M059J (cell line): Measurements from ENCODE around the gene CNGA2. TPM values are rescaled to one million over a fixed set of nuclear protein-coding genes. Genes with fewer than 3 reads are reported as not detected.

Source experiments
- DNase-seq: peaks from one replicate; pipeline ENCODE4 v3.0.0-alpha.2; 2012; ENCODE audit warnings: low read depth
- total RNA-seq: library from RNA; depleted of rRNA; stranded (reverse); fragments of >200 nt; shearing (Covaris generic); gene quantifications from 2 replicates; pipeline ENCODE4 v1.2.3, GENCODE V29; 2014

Gene CNGA2
- total RNA-seq, 1 experiment from 2014 or later, result not detected

DNA sequence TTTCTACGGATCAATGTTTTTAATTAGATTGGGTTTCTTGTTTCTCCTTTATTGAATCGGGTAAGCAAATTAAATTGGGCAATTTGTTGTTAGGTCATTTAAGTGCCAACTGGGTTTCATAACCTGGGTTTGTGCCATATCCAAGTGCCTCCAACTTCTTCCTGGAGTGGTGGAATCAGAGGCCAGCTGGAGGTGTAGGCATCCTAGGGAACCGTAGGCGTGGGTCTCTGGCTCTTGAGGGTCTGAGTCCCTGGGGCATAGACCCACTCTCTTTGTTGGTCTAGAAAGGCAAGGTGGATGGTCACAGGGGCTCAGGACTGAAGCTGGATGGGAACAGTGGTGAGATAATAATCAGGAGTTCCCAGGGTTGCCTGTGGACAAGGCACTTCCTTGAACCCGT is 18.3 kb downstream of the CNGA2 start:
- no peak for DNase-seq

DNA sequence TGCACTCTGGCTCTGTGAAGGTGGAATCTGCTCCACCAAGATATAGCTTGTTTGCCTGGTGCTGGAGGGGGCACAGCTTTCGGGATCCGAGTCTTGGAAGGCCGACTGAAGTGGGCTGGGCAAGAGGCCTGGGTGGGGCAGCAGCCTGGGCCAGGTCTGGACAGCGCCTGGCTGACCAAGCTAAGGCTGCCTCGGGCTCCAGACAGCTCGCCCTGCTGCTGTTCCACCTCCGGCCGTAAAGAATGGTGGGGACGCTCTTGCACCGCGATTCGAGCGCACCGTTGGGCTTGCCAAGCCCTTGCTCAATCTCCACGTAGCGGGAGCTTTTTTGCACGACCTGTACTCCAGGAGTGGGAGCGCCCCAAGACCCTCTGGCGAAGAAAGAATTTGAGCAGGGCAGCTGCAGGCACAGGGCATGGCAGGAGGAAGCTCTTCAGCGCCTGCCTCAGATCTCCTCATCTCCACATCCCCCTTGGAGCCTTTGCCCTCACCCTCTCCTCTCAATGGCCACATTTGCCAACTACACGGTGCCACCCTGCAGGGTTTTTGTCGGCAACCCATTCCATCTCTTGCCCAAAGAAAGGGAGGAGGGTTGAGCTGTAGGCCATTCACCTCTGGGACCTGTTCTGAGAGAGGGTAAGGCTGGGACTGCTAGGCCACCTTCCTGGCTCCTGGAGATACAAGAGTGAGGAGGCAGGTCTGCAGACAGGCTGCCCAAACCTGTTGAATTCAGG is 18.9 kb downstream of the CNGA2 start:
- DNase-seq, result peak; percentile 73

DNA sequence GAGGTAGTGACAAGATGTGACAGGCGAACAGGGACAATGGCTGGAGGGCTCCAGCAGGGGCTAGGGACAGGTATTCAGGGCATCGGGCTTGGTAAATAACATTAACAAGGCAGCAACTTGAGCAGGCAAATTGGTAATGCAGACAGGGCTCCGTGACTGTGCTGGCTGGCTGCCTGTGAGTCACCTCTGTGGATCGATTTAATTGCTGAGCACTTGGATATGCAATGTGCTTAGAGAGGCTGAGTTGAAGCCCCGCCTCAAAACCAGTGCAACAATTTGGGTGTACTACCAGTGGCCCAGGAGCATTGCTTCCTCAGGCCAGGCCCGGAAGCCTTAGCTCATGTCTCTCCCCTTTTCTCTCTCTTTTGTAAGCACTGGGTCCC is 19.5 kb downstream of the CNGA2 start:
- DNase-seq, result peak; percentile 94

DNA sequence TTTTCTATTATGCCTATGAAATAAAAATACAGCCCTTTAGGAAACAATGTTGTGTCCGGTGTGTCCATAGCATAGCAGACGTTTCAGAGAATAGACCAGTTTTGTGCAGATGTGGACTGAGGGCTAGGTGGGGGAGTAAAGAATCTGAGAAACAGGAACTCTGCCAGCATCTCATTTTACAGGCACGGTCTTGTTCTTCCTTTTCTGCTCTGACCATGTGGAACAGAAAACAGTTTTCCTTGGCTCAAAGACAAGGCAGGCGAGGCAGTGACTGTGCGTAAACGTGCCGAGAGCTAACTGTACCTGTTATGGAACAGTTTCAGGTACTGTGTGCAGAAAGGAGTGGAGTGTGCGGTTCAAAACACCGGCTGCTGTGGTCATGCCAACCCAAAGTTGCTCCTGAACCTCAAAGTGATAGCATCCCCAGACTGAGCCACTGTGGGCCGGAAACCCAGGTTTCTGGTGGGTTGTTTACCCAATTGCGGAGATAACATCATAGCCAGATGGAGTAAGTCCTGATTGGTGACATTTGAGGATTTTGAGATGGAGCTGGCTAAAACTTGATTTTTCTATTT is 20.2 kb downstream of the CNGA2 start:
- peak; percentile 49 for DNase-seq

DNA sequence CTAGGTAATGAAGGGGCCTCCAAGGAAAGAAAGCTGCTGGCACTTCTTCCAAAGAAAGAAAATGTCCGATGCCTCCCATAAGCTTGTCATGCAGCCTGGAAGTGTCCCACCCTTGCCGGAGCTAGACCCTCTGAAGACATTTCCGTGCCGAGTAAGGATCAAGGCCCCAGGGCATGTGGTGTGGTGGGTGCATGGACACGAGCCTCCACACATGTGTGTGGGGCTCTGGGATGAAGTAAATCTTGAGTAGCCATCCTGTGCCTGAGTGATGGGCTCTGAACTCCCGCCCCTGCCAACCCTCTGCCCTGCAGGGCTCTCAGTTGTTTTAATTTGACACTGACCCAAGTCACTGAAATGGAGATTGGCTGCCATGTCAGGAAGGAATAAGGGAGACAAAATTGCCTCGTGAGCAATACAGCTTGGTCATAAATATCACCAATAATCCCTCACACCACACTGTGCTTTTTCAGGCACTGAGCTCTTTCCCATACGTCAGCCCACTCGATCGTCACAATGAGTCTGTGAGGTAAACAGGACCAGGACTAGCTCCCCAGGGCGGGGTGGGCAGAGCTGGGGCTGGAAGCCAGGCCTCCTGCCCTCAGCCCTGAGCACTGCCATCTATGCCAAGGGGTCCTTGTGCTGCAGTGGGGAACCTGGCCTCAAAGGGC is 24.6 kb downstream of the CNGA2 start:
- no peak for DNase-seq

DNA sequence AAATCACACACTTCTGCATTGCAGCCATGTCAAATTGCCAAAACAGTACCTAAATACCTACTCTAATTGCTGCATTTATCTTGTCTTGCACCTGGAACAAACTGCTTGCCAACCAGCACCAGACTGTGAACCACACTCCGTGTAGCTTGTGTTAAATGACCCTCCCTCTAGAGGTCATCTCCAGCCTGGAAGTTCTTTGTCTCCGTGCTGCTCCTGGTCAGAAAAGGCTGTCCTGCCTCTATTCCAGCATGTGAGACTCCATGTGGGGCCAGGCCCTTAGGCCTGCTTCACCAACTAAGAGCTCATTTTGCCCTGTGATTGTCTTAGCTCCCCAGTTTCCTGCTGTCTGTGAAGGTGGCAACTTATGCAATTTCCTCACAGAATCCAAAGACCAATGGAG is 28.3 kb downstream of the CNGA2 start:
- peak; percentile 24 for DNase-seq

DNA sequence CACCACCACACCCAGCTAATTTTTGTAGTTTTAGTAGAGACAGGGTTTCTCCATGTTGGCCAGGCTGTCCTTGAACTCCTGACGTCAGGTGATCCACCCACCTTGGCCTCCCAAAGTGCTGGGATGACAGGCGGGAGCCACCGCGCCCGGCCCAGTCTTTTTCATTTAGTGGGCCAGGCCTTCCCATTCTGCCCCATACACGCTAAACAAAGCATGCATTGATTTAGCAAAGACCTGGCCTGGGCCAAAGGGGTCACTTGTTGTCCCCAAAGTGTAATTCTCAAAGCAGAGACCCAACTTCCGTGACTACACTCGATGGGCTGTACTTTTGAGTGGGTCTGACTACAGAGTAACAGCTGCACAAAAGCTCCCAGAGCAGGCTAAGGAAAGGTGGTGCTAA is 29.2 kb downstream of the CNGA2 start:
- no peak for DNase-seq

DNA sequence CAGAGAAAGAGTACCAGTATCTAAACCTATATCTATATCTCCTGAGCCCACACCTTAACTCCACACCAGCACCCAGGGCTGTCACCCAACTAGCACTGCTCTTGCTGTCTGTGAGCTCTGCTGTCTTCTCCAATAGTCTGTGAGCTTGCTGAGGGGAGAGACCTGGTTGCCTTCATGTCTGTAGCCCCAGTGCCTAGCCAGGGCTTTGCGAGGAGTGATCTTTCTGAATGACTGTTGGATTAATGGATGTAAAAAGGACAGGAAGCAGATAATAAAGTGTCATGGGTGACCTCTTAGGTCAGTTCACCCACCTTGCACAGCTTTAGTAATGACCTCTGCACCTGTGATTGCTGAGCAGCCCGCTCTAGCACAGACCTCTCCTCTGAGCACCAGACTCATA is 30.5 kb downstream of the CNGA2 start:
- DNase-seq, result no peak

DNA sequence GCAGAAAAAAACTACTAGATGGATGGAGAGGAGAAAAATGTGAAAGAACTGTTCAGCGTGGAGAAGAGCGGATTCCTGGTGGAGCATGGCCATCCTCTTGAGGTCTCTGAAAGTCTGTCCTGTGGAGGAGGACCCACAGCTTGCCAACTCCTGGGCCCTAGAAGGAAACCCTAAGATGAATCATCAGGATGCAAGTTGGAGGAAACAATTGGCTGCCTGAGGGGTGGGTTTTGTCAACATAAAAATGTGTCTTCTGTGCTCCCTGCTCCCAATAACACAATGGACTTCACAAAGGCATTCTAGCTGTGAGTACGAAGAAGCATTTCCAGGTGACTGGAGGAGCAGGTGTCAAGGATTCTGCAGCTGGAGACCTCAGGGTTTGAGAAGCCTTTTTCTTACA is 37.2 kb downstream of the CNGA2 start:
- DNase-seq, result peak; percentile 55

DNA sequence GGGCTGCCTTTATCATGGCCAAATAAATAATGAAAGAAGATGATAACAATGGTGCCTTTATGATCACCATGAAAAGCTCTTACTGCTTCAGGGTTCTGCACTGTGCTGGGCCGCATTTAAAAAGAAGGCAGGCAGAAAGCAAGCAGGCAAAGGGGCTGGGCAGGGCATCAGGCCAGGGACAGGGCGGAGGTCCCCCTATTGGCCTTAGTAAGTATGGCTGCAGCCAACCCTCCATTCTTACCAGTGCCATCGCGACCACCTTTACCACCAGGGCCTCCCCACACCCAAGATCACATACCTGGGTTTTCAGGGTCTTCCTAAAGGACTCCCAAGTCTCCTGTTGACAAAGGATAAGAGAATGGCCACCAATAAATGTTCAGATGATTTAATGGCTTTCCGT is 38.9 kb downstream of the CNGA2 start:
- no peak for DNase-seq

DNA sequence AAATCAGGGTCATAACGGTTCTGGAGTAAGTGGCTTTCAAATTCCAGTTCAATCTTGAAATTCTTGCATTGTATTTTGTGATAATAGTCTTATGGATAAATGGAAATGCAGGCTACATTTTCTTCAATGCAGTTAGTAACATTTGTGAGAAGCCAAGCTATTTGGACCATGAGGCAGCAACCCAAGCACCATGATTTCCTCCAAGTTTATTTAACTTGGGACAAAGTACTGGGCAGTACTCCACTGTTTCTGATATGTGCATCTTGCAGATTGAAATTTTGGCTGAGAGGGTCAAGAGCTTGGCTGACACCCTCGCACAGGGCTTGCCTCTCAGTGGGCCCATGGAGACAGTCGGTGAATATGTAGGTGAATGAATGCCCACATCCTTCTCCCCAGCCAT is 39.9 kb downstream of the CNGA2 start:
- no peak for DNase-seq

DNA sequence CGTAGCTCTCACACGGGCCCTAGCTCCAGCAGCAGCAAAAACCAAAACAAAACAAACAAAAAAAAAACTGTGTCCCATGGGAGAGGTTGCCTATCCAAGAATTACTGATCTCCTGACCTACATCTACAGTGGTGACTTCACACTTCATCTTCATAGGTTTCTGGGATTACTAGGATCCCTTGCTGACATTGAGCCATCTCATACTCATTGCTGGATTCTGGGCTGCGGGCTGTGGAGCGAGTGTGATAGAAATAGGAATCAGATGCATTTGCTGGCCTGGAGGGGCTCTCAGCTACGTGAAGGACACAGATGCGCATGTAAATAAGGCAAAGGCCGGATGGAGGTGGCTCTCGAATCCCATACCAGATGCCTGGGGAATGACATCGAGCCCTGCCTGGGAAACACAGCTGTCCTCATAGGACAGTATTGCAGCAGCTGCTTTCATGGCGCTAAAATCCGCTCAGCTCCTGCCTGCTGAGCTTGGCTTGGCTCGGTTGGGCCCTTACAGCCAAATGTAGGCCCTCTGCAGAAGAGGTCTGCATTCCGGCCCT is 41.7 kb downstream of the CNGA2 start:
- no peak for DNase-seq

DNA sequence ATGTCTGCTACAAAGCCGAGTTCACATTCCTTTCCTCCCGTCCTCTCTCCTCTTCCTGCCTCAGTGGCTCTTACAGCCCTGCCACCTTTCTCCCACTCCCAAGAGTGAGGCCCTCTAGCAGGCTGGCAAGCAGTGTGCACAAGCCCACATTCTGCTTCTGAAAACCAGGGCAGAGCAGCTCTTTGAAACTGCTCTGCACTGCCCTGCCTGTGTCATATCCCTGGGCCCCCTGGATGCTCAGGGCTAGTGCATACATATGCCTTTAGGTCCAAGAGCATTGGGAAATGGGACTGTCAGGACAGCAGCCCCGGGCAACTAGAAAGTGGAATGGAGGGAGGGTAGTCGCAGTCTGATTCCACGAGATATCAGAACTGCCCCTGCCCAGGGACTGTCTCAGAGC is 42.4 kb downstream of the CNGA2 start:
- no peak for DNase-seq

DNA sequence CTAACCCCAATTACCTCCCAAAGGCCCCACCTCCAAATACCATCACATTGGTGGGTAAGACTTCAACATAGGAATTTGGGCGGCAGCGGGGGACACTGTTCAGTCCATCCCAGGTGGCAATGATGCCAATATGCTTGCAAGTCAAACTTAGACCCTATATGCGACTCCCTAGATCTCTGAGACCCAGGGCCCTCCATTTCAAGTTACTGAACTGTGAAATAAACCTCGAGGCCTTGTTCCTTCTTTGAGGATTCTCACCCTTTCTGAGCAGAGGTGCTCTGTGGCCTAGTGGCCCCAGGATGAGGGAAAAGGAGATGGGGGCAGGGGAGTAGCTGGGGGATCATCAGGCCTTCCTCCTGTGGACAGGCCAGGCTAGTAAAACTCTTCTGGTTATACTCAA is 44.7 kb downstream of the CNGA2 start:
- DNase-seq, result no peak

DNA sequence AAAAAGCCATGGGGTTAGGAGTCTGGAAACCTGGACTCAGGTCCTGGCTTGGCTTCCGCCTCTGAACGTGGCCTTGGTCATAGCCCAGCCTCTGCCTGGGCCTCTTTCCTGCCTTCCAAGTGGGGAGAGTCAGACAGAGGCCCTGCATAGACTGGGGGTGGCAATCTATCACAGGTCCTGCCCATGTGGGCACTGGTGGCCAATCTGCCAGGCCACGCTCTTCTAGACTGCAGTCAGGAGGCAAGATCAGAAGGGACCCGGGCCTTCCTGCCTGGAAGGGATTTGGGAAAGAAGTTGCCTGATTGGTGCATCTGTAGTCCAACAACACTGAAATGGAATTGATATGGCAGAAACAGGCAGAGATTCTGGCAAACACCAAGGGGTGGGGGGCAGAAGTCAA is 46.1 kb downstream of the CNGA2 start:
- DNase-seq, result no peak

DNA sequence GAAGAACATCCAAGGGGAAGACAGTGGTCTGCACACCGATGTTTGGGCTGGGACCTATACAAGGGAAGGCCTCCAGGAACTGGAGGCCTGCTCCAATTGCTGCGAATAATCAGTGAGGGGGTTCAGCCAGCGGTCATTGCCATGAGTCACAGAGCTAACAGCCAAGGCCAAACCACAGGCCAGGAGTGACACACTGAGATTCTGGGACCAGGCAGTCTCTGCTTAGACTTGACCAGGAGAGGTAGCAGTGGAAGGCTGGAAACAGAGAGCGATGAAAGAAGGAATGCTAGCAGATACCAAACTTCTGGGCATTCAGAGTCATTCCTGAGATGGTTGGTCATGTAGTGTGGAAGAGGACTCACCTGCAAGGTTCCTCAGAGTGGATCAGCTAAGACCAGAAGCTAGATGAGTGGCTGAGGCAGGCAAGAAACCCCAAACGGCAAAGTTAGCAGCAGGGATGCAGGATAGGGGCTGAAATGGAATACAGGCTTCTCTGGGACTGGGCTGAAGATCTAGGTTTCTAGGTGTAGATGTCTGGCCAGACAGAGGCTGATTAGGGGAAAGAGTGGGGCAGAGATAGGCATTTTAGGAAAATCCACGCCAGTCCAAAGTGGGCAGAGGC is 54.7 kb downstream of the CNGA2 start:
- DNase-seq, result peak; percentile 97

DNA sequence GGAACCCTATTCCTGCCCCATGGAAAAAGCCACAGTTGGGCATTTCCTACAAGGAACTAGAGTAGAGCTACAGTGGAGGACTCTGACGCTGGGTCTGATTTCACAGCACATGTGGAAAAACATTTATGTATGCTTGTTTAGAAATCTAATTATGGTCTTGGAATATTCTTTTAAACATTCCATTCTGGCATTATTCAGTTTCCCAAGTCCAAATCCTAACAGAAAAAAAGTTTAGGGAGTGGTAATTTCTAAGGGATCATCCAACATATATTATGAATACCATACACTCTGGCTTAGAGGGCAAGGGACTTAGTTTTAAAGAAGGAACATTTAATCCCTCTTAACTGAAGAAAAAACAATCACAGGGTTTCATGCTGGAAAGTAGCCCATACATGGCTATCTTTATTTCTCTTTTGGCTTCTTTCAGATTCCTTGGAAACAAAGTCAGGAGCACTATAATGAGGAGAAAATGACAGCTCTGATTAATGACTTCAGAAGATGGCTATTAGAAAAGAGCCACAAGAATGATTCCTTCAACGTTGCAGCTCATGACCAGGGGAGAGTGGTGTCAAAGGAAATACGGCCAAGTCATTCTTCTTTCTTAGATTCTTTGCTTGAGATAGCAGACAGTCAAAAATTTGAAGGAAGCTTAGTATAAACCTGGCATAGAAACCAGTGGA is 56.1 kb downstream of the CNGA2 start:
- DNase-seq, result peak; percentile 78

DNA sequence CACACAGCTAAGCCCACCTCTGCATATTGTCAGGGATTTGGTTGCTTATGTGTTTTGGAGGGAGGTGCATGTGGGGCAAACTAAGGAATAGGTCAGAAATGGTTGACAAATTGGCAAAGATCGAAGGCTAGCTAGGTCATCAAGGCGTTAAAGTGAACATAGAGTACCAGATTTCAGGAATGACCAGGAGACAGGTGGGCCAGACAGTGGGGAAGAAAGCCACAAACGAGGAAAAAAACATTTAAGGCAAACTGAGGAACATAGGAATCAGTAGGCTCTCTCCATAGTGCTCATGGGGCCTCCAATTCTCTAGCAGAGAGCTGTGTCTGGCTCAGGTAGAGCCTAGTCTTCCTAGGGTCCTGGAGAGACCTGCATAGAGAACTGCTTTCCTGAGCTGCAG is 57.4 kb downstream of the CNGA2 start:
- no peak for DNase-seq

DNA sequence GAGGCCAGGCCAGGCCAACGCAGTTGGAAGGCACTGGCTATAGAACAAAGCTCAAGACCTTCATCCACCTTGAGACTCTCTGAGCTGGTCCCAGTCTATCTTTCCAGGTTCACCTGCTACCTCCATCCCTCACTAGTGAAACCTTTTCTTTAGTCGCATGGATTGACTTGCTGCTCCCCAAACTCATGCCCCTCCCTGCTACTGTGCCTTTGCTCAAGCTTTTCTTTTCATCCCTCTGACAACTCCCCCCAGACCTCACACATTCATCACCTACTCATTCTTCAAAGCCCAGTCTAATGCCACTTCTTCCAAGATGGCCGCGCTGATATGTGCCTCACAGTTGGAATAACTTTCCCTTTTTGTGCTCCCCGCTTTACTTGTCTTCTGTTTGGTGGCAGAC is 58.0 kb downstream of the CNGA2 start:
- peak; percentile 69 for DNase-seq

DNA sequence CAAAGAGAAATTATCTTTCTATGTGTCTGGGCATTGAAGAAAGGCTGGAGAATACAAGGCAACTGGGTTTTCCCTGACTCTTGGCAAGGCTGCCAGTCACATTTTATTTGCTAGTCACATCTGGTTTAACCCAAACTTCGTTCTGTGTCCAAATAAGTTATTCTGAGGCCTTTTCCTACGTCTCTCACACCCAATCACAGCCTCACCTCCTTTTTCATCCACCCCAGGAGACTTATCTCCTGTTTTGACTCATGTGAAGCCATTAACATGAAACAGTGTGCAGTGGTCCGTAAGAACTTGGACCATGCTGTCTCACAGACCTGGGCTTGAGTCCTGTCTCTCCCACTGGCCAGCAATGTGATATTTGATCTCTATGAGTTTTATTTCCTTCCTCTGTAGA is 59.3 kb downstream of the CNGA2 start:
- peak; percentile 76 for DNase-seq
